Lung microvascular endothelial cell (primary cell): ENCODE data around the gene GABRB2. TPM values are rescaled to one million over a fixed set of nuclear protein-coding genes. Genes with fewer than 3 reads are reported as not detected.
"Not testable (repeated sequence)": the region's sequence is repeated elsewhere in the genome, so short reads cannot be mapped to it uniquely, and the experiment has no call there.

Experiments
- DNase-seq, 2 donors: peaks; one replicate each; pipeline versions ENCODE4 v3.0.0 to v3.0.0-alpha.2; 2010; ENCODE audit warnings: low read depth in 2 of 2
- total RNA-seq: library from RNA; depleted of rRNA; stranded (reverse); fragments of >200 nt; gene quantifications from 2 replicates; pipeline ENCODE4 v1.2.1, GENCODE V29; 2014

Gene GABRB2
- total RNA-seq, result not detected in 2 replicates

- peak; percentile 31 to 44 for DNase-seq
These were observed at the start of gene GABRB2 for GRCh38 chr5:161546470-161547301. GABRB2 (minus strand) TSS chr5:161546725; CDS start chr5:161546643, 82 bp downstream.

GRCh38 chr5:161585798-161586197 is 39.3 kb upstream of the GABRB2 start:
- DNase-seq, result no peak

DNA sequence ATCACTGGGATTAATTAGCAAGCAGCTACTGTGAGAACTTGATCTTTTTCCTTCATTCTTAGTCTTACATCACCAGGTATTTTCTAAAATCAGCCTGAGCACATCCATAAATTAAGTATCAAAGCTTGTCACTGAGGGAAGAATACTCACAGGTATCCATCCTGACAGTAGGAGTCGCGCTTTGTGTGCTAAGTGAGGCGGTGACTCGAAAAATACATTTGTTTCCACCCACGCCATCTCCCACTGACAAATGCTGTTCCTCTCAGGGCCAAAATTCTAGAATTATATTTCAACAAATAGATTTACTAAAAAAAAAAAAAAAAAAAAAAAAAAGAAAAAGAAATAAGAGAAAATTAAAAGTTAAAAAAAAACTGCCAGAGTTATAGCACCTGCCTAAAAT is 34.1 kb upstream of the GABRB2 start:
- DNase-seq, result no peak

GRCh38 chr5:161572914-161573313 is 26.4 kb upstream of the GABRB2 start:
- DNase-seq, result no peak

GRCh38 chr5:161566081-161566480 is 19.6 kb upstream of the GABRB2 start:
- DNase-seq, result no peak

GRCh38 chr5:161562446-161562845 is 15.9 kb upstream of the GABRB2 start:
- no peak for DNase-seq

DNA sequence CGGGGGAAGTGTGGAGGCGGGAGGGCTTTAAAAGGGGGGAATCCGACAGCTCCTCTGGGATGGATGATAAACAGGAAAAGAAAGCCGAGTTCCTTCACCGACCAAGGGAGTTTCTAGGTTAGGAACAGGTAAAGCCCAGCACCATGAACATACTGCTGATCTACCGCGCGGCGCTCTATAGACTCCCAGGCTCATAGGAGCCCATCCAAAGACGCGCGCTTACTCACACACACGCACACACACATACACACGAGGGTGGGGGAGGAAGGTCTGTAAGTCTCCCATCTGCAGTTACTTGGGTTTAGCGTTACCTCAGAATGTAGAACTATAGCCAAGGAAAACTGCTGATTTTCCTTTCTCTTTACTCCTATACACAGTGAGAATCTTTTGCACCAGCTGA is 2.6 kb upstream of the GABRB2 start:
- DNase-seq, result no peak

DNA sequence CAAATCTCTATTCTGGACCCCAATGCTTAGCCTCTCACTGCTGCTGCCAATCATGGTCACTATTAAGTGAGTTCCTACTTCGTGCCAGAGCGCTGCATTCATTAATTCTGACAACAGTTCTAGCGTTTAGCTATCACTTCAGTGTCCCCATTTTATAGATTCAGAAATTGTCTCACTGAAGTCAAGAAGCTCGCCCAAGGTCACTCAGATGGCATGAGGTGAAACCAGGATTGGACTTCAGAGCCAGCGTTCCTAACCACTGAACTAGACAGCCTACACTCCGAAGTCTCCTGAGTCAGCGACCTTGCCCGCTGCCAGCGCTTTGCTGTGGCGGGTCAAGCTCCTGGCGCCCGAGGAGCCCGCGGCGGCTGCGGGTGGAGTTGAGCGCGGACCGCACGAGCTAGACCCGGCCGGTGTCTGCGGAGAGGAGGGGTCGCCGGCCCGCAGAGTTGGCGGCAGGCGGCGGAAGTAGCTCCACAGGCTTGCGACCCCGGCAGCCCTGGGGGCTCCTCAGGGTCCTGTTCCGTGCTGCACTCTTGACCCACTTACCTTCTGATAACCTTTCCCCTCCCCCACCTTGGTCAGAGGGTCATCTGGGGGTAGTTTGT is 2.1 kb upstream of the GABRB2 start:
- DNase-seq, result no peak

GRCh38 chr5:161547738-161548486 is 1.4 kb upstream of the GABRB2 start:
- no peak for DNase-seq

- DNase-seq, result no peak
These were observed 847 bp upstream of the GABRB2 start for GRCh38 chr5:161547406-161547737.

GRCh38 chr5:161546095-161546469 is 443 bp downstream of the GABRB2 start:
- DNase-seq, result no peak

GRCh38 chr5:161545344-161546094 is 1.0 kb downstream of the GABRB2 start:
- DNase-seq, result no peak

- peak; percentile 55 to 59 for DNase-seq
These were observed 2.2 kb downstream of the GABRB2 start for GRCh38 chr5:161544350-161544765.

GRCh38 chr5:161539016-161539415 is 7.5 kb downstream of the GABRB2 start:
- DNase-seq, result no peak

GRCh38 chr5:161535762-161536161 is 10.8 kb downstream of the GABRB2 start:
- DNase-seq, result no peak

- DNase-seq, result no peak
These were observed 15.8 kb downstream of the GABRB2 start for GRCh38 chr5:161530700-161531099.

- no peak for DNase-seq
These were observed 32.6 kb downstream of the GABRB2 start for GRCh38 chr5:161513942-161514341.

DNA sequence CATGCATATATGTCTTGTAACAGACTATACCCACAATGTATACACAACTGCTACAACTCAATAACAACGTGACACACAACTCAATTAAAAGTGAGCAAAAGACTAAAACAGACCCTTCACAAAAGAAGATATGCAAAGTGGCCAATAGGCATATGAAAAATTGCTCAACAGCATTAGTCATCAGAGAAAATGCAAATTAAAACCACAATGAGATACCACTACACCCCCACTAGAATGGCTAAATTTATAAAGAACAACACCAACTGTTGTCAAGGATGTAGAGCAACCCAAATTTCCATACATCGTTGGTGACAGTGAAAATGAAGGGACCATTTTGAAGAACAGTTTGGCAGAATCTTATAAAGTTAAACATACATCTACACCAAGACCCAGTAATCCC is 38.9 kb downstream of the GABRB2 start:
- DNase-seq, result no peak

DNA sequence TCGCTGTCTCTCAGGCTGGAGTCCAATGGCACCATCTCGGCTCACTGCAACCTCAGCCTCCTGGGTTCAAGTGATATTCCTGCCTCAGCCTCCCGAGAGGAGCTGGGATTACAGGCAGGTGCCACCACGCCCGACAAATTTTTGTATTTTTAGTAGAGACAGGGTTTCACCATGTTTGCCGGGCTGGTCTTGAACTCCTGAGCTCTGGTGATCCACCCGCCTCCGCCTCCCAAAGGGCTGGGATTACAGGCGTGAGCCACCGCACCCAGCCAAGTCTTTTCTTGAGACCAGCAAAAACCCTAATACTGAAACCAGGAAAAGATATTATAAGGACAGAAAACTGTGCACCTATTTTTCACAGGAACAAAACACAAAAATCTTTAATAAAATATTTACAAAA is 41.4 kb downstream of the GABRB2 start:
- DNase-seq, result not testable (repeated sequence)

DNA sequence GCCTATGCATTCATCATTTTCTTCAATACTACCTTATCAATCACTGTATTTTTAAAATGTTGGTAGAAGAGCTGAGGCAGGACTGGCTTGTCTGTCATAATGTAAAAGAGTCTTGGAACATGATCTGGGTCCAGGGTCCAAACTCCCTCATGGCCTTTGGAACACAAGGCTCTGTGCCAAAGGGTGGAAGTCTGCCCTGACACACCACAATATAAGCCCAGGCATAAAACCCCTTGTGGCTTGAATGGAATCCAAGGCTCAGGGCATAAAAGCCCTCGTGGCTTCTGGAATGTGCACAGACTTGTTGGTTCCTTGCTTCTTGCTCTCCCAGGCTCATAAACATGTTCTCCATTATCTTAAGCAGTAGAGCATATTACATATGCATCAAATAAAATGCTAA is 48.0 kb downstream of the GABRB2 start:
- DNase-seq, result no peak

GRCh38 chr5:161483721-161484120 is 62.8 kb downstream of the GABRB2 start:
- DNase-seq, result no peak

GRCh38 chr5:161481922-161482321 is 64.6 kb downstream of the GABRB2 start:
- DNase-seq, result no peak
